Measurements from ENCODE around the gene GRK4. TPM values are rescaled to one million over a fixed set of nuclear protein-coding genes. Genes with fewer than 3 reads are reported as not detected.
"Not testable (repeated sequence)": the region's sequence is repeated elsewhere in the genome, so short reads cannot be mapped to it uniquely, and the experiment has no call there.

GRK4 gene
- total RNA-seq, 2 donors from 2014 or later = 7.0 to 8.2 TPM

- no peak overlapping the region for H3K27ac ChIP-seq
- H3K36me3 ChIP-seq = peaks cover 97% of the 10 kb centered on the region
- H3K4me1 ChIP-seq = no peaks in the 10 kb centered on the region
- DNase-seq (ENCODE audit: low spot score) = no peak
- TF ChIP-seq CTCF (IDR thresholded peaks at IDR 0.05) = no peak
- H3K27me3 ChIP-seq = no peaks in the 10 kb centered on the region
- no peak overlapping the region for H3K4me3 ChIP-seq
- H3K9me3 ChIP-seq = no peaks in the 10 kb centered on the region
These were observed 19.3 kb upstream of the GRK4 start for GRCh38 chr4:2944091-2944482.

- TF ChIP-seq CTCF (IDR thresholded peaks at IDR 0.05) = no peak
- no peak overlapping the region for H3K27ac ChIP-seq
- H3K4me1 ChIP-seq = no peaks in the 10 kb centered on the region
- H3K36me3 ChIP-seq = peaks cover 97% of the 10 kb centered on the region
- DNase-seq (ENCODE audit: low spot score) = no peak
- no peaks in the 10 kb centered on the region for H3K9me3 ChIP-seq
- no peaks in the 10 kb centered on the region for H3K27me3 ChIP-seq
- H3K4me3 ChIP-seq = no peak overlapping the region
These were observed 18.5 kb upstream of the GRK4 start for GRCh38 chr4:2944586-2945526.

GRCh38 chr4:2945619-2946604 is 17.5 kb upstream of the GRK4 start:
- not testable (repeated sequence) for H3K9me3 ChIP-seq; DNase-seq (ENCODE audit: low spot score)
- H3K36me3 ChIP-seq = peaks cover 97% of the 10 kb centered on the region

GRCh38 chr4:2946812-2947600 is 16.4 kb upstream of the GRK4 start:
- H3K9me3 ChIP-seq = no peaks in the 10 kb centered on the region
- no peak overlapping the region for H3K27ac ChIP-seq
- DNase-seq (ENCODE audit: low spot score) = no peak
- H3K4me1 ChIP-seq = no peaks in the 10 kb centered on the region
- no peak for TF ChIP-seq CTCF (IDR thresholded peaks at IDR 0.05)
- peaks cover 97% of the 10 kb centered on the region for H3K36me3 ChIP-seq
- H3K27me3 ChIP-seq = no peaks in the 10 kb centered on the region
- no peak overlapping the region for H3K4me3 ChIP-seq

More at GRCh38 chr4:2945619-2946604, 17.5 kb upstream of the GRK4 start:
- H3K4me3 ChIP-seq, H3K27me3 ChIP-seq, H3K4me1 ChIP-seq, H3K27ac ChIP-seq: not testable (repeated sequence)

GRCh38 chr4:2947926-2948325 is 15.4 kb upstream of the GRK4 start:
- H3K27me3 ChIP-seq = no peaks in the 10 kb centered on the region
- H3K4me3 ChIP-seq = no peak overlapping the region
- no peak for DNase-seq (ENCODE audit: low spot score)
- no peaks in the 10 kb centered on the region for H3K4me1 ChIP-seq
- no peak for TF ChIP-seq CTCF (IDR thresholded peaks at IDR 0.05)
- H3K36me3 ChIP-seq = peaks cover 97% of the 10 kb centered on the region
- H3K27ac ChIP-seq = no peak overlapping the region
- H3K9me3 ChIP-seq = no peaks in the 10 kb centered on the region
